ENCODE measurements around the gene ARHGAP26. TPM values are rescaled to one million over a fixed set of nuclear protein-coding genes. Genes with fewer than 3 reads are reported as not detected.

ARHGAP26 gene
- total RNA-seq, 1 experiment from 2014 or later: 65.5 TPM

GRCh38 chr5:142779163-142779840, 9.1 kb downstream of the ARHGAP26 start:
- Histone ChIP-seq H3K27me3 (ENCODE audit: control insufficient read depth, insufficient read depth, low read length) (no peaks in the 10 kb centered on the region), H3K4me3 (ENCODE audit: low read depth in 2 of 2, low read length in 2 of 2) (no peak overlapping the region), H3K4me1 (ENCODE audit: control insufficient read depth, insufficient read depth, low read length) (peaks cover 74% of the 10 kb centered on the region), H3K36me3 (ENCODE audit: control insufficient read depth, insufficient read depth, low read length) (no peaks in the 10 kb centered on the region), H3K9me3 (ENCODE audit: control insufficient read depth, insufficient read depth, low read depth, low read length) (no peaks in the 10 kb centered on the region), H3K27ac (ENCODE audit: low read length) (peak overlapping the region; percentile 69)
- intact Hi-C loops (cut with micrococcal nuclease; ENCODE audit: unreplicated experiment): no loop called here
- TF ChIP-seq SIN3A (IDR thresholded peaks at IDR 0.05; ENCODE audit: borderline replicate concordance, insufficient read depth, low read depth, low read length) (no peak), TCF7L2 (IDR thresholded peaks at IDR 0.05; ENCODE audit: low read depth, low read length) (no peak), REST (IDR thresholded peaks at IDR 0.05; ENCODE audit: insufficient read depth in 1 of 2, low read depth in 2 of 2, low read length in 1 of 2) (no peak), CTCF (IDR thresholded peaks at IDR 0.05) (no peak), POLR2AphosphoS5 (IDR thresholded peaks at IDR 0.05; ENCODE audit: low read depth, low read length) (no peak)
- DNase-seq (ENCODE audit: low read depth, low spot score): no peak
- ChIA-PET CTCF (interaction anchor here (0.8 kb wide), 1 partner anchor 20 kb away, joined by 5 read pairs; no protein-coding TSS in a partner anchor), POLR2A (no interaction called here)
- in situ Hi-C loops (cut with HindIII; ENCODE audit: low pct_unique_long_range_greater_than_20kb, low sequenced_read_pairs): no loop called here
- no TSS peak for BruUV-seq (replicated peaks)
- no peak for ATAC-seq

- CTCF ChIA-PET: no interaction called here
- TF ChIP-seq TCF7L2 (IDR thresholded peaks at IDR 0.05; ENCODE audit: low read depth, low read length) (no peak), CTCF (IDR thresholded peaks at IDR 0.05) (0 out of 2 replicates have a peak, but pooled peaks have one; percentile 21)
- H3K36me3 ChIP-seq (ENCODE audit: control insufficient read depth, insufficient read depth, low read length): no peaks in the 10 kb centered on the region
- in situ Hi-C loops (cut with HindIII; ENCODE audit: low pct_unique_long_range_greater_than_20kb, low sequenced_read_pairs) (no loop called here), intact Hi-C loops (cut with micrococcal nuclease; ENCODE audit: unreplicated experiment) (no loop called here)
- no peak for DNase-seq (ENCODE audit: low read depth, low spot score)
- H3K27ac ChIP-seq (ENCODE audit: low read length): peak overlapping the region; percentile 69; the same call in 1 of the 2 replicates
- POLR2A ChIA-PET: no interaction called here
- no peaks in the 10 kb centered on the region for H3K9me3 ChIP-seq (ENCODE audit: control insufficient read depth, insufficient read depth, low read depth, low read length)
- no peak for ATAC-seq
- no TSS peak for BruUV-seq (replicated peaks)
- H3K4me1 ChIP-seq (ENCODE audit: control insufficient read depth, insufficient read depth, low read length): peaks cover 85% of the 10 kb centered on the region
- no peaks in the 10 kb centered on the region for H3K27me3 ChIP-seq (ENCODE audit: control insufficient read depth, insufficient read depth, low read length)
- H3K4me3 ChIP-seq (ENCODE audit: low read depth in 2 of 2, low read length in 2 of 2): no peak overlapping the region
Measured at GRCh38 chr5:142780871-142781270, 10.7 kb downstream of the ARHGAP26 start.
